Gastroesophageal sphincter (tissue), 3 donors: Measurements from ENCODE around the gene CT47B1.
"Not testable (repeated sequence)": the region's sequence is repeated elsewhere in the genome, so short reads cannot be mapped to it uniquely, and the experiment has no call there.

Experiments
- CTCF ChIP-seq, 4 experiments: fragments of 200-600 bp in 2 of 4; fragments of 450-650 bp in 2 of 4; sonication (generic) in 1 of 4; IDR thresholded peaks; one replicate each; pipeline ENCODE4 v1.5.1; 2017 to 2019; ENCODE audit warnings: antibody characterized with exemption in 4 of 4, mild to moderate bottlenecking in 2 of 4, moderate library complexity in 2 of 4
- EP300 ChIP-seq: sonication (generic); formaldehyde crosslinking; IDR thresholded peaks from one replicate; pipeline ENCODE4 v1.6.1; 2017; ENCODE audit warnings: antibody characterized with exemption, mild to moderate bottlenecking
- POLR2A ChIP-seq, 2 donors: fragments of 450-650 bp; IDR thresholded peaks; one replicate each; pipeline ENCODE4 v1.6.1; 2017; ENCODE audit warnings: antibody characterized with exemption in 2 of 2, mild to moderate bottlenecking in 2 of 2, moderate library complexity in 1 of 2
- POLR2AphosphoS5 ChIP-seq: sonication (generic); formaldehyde crosslinking; IDR thresholded peaks from one replicate; pipeline ENCODE4 v1.6.1; 2017; ENCODE audit warnings: antibody characterized with exemption

DNA sequence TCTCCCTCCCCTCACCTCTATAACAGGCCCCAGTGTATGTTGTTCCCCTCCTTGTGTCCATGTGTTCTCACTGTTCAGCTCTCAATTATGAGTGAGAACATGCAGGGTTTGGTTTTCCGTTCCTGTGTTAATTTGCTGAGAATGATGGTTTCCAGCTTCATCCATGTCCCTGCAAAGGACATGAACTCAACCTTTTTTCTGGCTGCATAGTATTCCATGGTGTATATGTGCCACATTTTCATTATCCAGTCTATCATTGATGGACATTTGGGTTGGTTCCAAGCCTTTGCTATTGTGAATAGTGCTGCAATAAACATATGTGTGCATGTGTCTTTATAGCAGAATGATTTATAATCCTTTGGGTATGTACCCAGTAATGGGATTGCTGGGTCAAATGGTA, 48.5 kb downstream of the CT47B1 start:
- not testable (repeated sequence) for TF ChIP-seq CTCF (IDR thresholded peaks at IDR 0.05); POLR2A (IDR thresholded peaks at IDR 0.05); POLR2AphosphoS5; EP300
